Measurements from ENCODE around the gene ITGB1. TPM values are rescaled to one million over a fixed set of nuclear protein-coding genes. Genes with fewer than 3 reads are reported as not detected.
"Not testable (repeated sequence)": the region's sequence is repeated elsewhere in the genome, so short reads cannot be mapped to it uniquely, and the experiment has no call there.

ITGB1 gene
- total and polyA plus RNA-seq, 2 of the 8 experiments (the other 6 are each of a cell fraction or from before 2014, with no cell fraction given) = 82.7 to 321 TPM

DNA sequence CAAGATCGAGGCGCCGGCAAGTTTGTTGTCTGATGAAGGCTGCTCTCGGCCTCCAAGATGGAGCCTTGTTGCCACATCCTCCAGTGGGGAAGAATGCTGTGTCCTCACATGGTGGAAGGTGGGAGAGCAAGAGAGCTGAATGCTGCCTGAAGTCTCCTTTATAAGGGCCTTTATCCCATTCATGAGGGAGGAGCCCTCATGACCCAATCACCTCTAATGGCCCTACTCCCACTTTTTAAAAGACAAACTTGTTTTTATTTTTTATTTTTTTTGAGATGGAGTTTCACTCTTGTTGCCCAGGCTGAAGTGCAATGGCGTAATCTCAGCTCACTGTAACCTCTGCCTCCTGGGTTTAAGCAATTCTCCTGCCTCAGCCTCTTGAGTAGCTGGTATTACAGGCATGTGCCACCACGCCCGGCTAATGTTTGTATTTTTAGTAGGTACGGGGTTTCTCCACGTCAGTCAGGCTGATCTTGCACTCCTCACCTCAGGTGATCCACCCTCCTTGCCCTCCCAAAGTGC is 40.1 kb upstream of the ITGB1 start:
- H2BK12ac ChIP-seq (ENCODE audit: low read depth, low read length); H3K14ac ChIP-seq (ENCODE audit: insufficient read length); H2AK5ac ChIP-seq (ENCODE audit: low read depth, low read length); FAIRE-seq; H2BK5ac ChIP-seq (ENCODE audit: low read depth, low read length); H4K20me1 ChIP-seq (replicated peaks in 1 of 2; ENCODE audit: control insufficient read depth in 1 of 2, insufficient read depth in 2 of 2, low read length in 2 of 2); H3K79me1 ChIP-seq (ENCODE audit: low read depth, low read length); H4K8ac ChIP-seq (ENCODE audit: extremely low read depth, insufficient read depth, low read length); H3K4me1 ChIP-seq (replicated peaks in 1 of 4; ENCODE audit: control insufficient read depth in 3 of 4, insufficient read depth in 4 of 4, low read length in 3 of 4); H3K56ac ChIP-seq (replicated peaks; ENCODE audit: insufficient read length, low read depth, low read length); DNase-seq (ENCODE audit: low read depth in 1 of 2, low spot score in 2 of 2); H4K5ac ChIP-seq (ENCODE audit: insufficient read length, low read depth, low read length); H2BK120ac ChIP-seq (replicated peaks; ENCODE audit: low read depth, low read length); H3K4me2 ChIP-seq (ENCODE audit: insufficient read depth in 1 of 2, low read depth in 2 of 2, low read length in 2 of 2); H3K4ac ChIP-seq (replicated peaks; ENCODE audit: insufficient read length, low read depth, low read length); POLR2A ChIA-PET (ENCODE audit: partially characterized antibody); H2BK20ac ChIP-seq (ENCODE audit: low read length); H3K36me3 ChIP-seq (ENCODE audit: control insufficient read depth in 2 of 4, insufficient read depth in 4 of 4, low read length in 3 of 4); H3K23ac ChIP-seq (ENCODE audit: insufficient read length); H2BK15ac ChIP-seq (ENCODE audit: low read length); H3K27ac ChIP-seq (ENCODE audit: low read depth, low read length); H3K9ac ChIP-seq (replicated peaks in 1 of 4; ENCODE audit: extremely low read depth in 1 of 4, low read depth in 3 of 4, low read length in 3 of 4); H3K23me2 ChIP-seq (ENCODE audit: low read depth, low read length); H3K27me3 ChIP-seq (replicated peaks in 1 of 4; ENCODE audit: control insufficient read depth in 3 of 4, extremely low read depth in 1 of 4, insufficient read depth in 3 of 4, low read length in 3 of 4); H4K91ac ChIP-seq (replicated peaks; ENCODE audit: insufficient read length, low read length); H3K4me3 ChIP-seq (ENCODE audit: extremely low read depth in 1 of 4, insufficient read depth in 2 of 4, low read depth in 3 of 4, low read length in 4 of 4); H2AFZ ChIP-seq (ENCODE audit: low read length); H3K79me2 ChIP-seq (ENCODE audit: control insufficient read depth in 1 of 2, insufficient read depth in 2 of 2, low read length in 2 of 2); H3K18ac ChIP-seq (ENCODE audit: extremely low read depth, low read length); H3K9me3 ChIP-seq (ENCODE audit: insufficient read depth in 2 of 2, low read depth in 1 of 2, low read length in 1 of 2): not testable (repeated sequence)
- WGBS, 2 experiments (ENCODE audit: extremely low coverage in 1 of 2, insufficient coverage in 1 of 2, insufficient read length in 1 of 2, insufficient replicate concordance in 2 of 2, low coverage in 1 of 2, low lambda C conversion rate in 2 of 2, missing lambda C conversion rate in 1 of 2) = 97% methylated on average over 9 of the region's 9 CpGs; no CpG with 5 or more reads in 1 of the 2 experiments
- CTCF ChIA-PET (ENCODE audit: partially characterized antibody) = interaction anchor here (0.6 to 1.6 kb wide), 2 partner anchors 10 to 52 kb away, joined by 3 read pairs; no protein-coding TSS in a partner anchor

Data from H1 (cell line).